HepG2 (cell line): ENCODE results near the gene OGA. TPM values are rescaled to one million over a fixed set of nuclear protein-coding genes. Genes with fewer than 3 reads are reported as not detected.

ENCODE experiments used
- ATF1 ChIP-seq: IDR thresholded peaks from 2 replicates; pipeline ENCODE4 v1.6.1; 2016; ENCODE audit warnings: mild to moderate bottlenecking, control low read depth
- EHMT2 ChIP-seq: fragments of 200-600 bp; sonication (generic); IDR thresholded peaks from 2 replicates; pipeline ENCODE4 v1.7.0; 2017; ENCODE audit warnings: antibody characterized with exemption, low read depth, low read length, borderline replicate concordance
- FOXK1 ChIP-seq: sonication (generic); formaldehyde crosslinking; IDR thresholded peaks from 2 replicates; pipeline ENCODE4 v1.4.0; 2020; ENCODE audit warnings: low read depth, missing genetic modification reagents, borderline replicate concordance
- JDP2 ChIP-seq: sonication (generic); formaldehyde crosslinking; IDR thresholded peaks from 2 replicates; pipeline ENCODE4 v1.8.1; 2022; ENCODE audit warnings: missing genetic modification reagents, borderline replicate concordance
- MAFG ChIP-seq: sonication (generic); formaldehyde crosslinking; IDR thresholded peaks from 2 replicates; pipeline ENCODE4 v1.5.1; 2020; ENCODE audit warnings: mild to moderate bottlenecking, missing genetic modification reagents
- NCOA1 ChIP-seq: sonication (generic); formaldehyde crosslinking; IDR thresholded peaks from 2 replicates; pipeline ENCODE4 v1.9.0; 2021; ENCODE audit warnings: missing genetic modification reagents
- WIZ ChIP-seq: sonication (generic); formaldehyde crosslinking; IDR thresholded peaks from 2 replicates; pipeline ENCODE4 v1.5.1; 2020; ENCODE audit warnings: mild to moderate bottlenecking, missing genetic modification reagents
- ZFP37 ChIP-seq: sonication (generic); formaldehyde crosslinking; IDR thresholded peaks from 2 replicates; pipeline ENCODE4 v1.4.0; 2020; ENCODE audit warnings: missing genetic modification reagents, borderline replicate concordance
- ZNF138 ChIP-seq: sonication (generic); formaldehyde crosslinking; IDR thresholded peaks from 2 replicates; pipeline ENCODE4 v1.5.0; 2020; ENCODE audit warnings: mild to moderate bottlenecking, low read depth, missing genetic modification reagents
- ZNF230 ChIP-seq: sonication (generic); formaldehyde crosslinking; IDR thresholded peaks from 2 replicates; pipeline ENCODE4 v1.4.0; 2020; ENCODE audit warnings: mild to moderate bottlenecking, missing genetic modification reagents
- ZNF235 ChIP-seq: sonication (generic); formaldehyde crosslinking; IDR thresholded peaks from 2 replicates; pipeline ENCODE4 v1.8.1; 2023; ENCODE audit warnings: mild to moderate bottlenecking, missing genetic modification reagents, borderline replicate concordance
- ZNF780A ChIP-seq: sonication (generic); formaldehyde crosslinking; IDR thresholded peaks from 2 replicates; pipeline ENCODE4 v1.8.0; 2022; ENCODE audit warnings: mild to moderate bottlenecking, missing genetic modification reagents, moderate library complexity
- polyA plus RNA-seq, 8 experiments: library from polyadenylated mRNA; depleted of rRNA in 3 of 8; stranded (reverse) in 7 of 8; unstranded in 1 of 8; fragments of >200 nt; fragmentation: Illumina TruSeq in 4 of 8; extraction: Trizol in 4 of 8; gene quantifications; 2 replicates each; pipeline versions ENCODE4 v1.2.1 to v1.2.3, GENCODE V29; 2011 to 2016; ENCODE audit warnings: low read depth in 4 of 8, missing spikeins in 1 of 8, mixed read lengths in 1 of 8; ENCODE audit not compliant: insufficient read depth in 1 of 8
- total RNA-seq, 5 experiments: library from RNA; depleted of rRNA; stranded (reverse); fragments of >200 nt; fragmentation: Illumina TruSeq; extraction: Trizol; gene quantifications; 2 replicates each; pipeline ENCODE4 v1.2.3, GENCODE V29; 2016; ENCODE audit warnings: low read depth in 1 of 5
- TF ChIP-seq, protein P1 (sequence below): IDR thresholded peaks from 2 replicates; pipeline ENCODE4 v1.6.1; 2016; ENCODE audit warnings: mild to moderate bottlenecking, missing biosample characterization, missing genetic modification reagents
- TF ChIP-seq, protein P2 (sequence below): sonication (generic); formaldehyde crosslinking; IDR thresholded peaks from 2 replicates; pipeline ENCODE4 v1.8.0; 2022; ENCODE audit warnings: missing genetic modification reagents, mild to moderate bottlenecking, inconsistent platforms, borderline replicate concordance
- TF ChIP-seq, protein P3 (sequence below): IDR thresholded peaks from 2 replicates; pipeline ENCODE4 v1.6.1; 2016
- TF ChIP-seq, protein P4 (sequence below): sonication (generic); formaldehyde crosslinking; IDR thresholded peaks from 2 replicates; pipeline ENCODE4 v1.5.0; 2020; ENCODE audit warnings: missing genetic modification reagents
- TF ChIP-seq, protein P5 (sequence below): IDR thresholded peaks from 2 replicates; pipeline ENCODE4 v1.6.1; 2012; ENCODE audit warnings: inconsistent platforms
- TF ChIP-seq, protein P6 (sequence below): sonication (generic); formaldehyde crosslinking; IDR thresholded peaks from 2 replicates; pipeline ENCODE4 v1.8.0; 2022; ENCODE audit warnings: mild to moderate bottlenecking, missing genetic modification reagents; ENCODE audit not compliant: insufficient replicate concordance
- TF ChIP-seq, protein P7 (sequence below): sonication (generic); formaldehyde crosslinking; IDR thresholded peaks from 2 replicates; pipeline ENCODE4 v1.8.1; 2023; ENCODE audit warnings: mild to moderate bottlenecking, inconsistent platforms, moderate library complexity, missing genetic modification reagents, borderline replicate concordance

Gene OGA
- total and polyA plus RNA-seq, 2 of the 13 experiments (the other 11 are each of a cell fraction or from before 2014, with no cell fraction given), result 33.2 to 39.8 TPM

- TF ChIP-seq, protein P1, sequence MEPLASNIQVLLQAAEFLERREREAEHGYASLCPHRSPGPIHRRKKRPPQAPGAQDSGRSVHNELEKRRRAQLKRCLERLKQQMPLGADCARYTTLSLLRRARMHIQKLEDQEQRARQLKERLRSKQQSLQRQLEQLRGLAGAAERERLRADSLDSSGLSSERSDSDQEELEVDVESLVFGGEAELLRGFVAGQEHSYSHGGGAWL, result no peak
- TF ChIP-seq JDP2 (CRISPR knock-in tag), result no peak
- TF ChIP-seq EHMT2, result no peak
- TF ChIP-seq ZNF235 (CRISPR knock-in tag), result no peak
- TF ChIP-seq, protein P2, sequence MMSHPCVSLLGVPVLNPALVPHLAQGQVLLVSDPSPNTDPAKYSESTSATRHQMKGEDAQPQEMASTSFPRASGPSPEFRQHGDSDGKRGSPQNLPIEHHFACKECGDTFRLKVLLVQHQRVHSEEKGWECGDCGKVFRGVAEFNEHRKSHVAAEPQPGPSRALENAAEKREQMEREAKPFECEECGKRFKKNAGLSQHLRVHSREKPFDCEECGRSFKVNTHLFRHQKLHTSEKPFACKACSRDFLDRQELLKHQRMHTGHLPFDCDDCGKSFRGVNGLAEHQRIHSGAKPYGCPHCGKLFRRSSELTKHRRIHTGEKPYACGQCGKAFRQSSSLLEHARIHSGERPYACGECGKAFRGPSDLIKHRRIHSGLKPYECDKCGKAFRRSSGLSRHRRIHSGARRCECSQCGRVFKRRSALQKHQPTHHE (CRISPR knock-in tag), result peak; percentile 16; the same call in 1 of the 2 replicates
- TF ChIP-seq FOXK1, result peak; percentile 92
- no peak; the same call in 1 of the 2 replicates for TF ChIP-seq ZNF138 (CRISPR knock-in tag)
- peak; percentile 74; the same call in 1 of the 2 replicates for TF ChIP-seq ZFP37 (CRISPR knock-in tag)
- TF ChIP-seq, protein P3, sequence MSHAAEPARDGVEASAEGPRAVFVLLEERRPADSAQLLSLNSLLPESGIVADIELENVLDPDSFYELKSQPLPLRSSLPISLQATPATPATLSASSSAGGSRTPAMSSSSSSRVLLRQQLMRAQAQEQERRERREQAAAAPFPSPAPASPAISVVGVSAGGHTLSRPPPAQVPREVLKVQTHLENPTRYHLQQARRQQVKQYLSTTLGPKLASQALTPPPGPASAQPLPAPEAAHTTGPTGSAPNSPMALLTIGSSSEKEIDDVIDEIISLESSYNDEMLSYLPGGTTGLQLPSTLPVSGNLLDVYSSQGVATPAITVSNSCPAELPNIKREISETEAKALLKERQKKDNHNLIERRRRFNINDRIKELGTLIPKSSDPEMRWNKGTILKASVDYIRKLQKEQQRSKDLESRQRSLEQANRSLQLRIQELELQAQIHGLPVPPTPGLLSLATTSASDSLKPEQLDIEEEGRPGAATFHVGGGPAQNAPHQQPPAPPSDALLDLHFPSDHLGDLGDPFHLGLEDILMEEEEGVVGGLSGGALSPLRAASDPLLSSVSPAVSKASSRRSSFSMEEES (CRISPR knock-in tag), result no peak; the same call in 1 of the 2 replicates
- TF ChIP-seq, protein P4, sequence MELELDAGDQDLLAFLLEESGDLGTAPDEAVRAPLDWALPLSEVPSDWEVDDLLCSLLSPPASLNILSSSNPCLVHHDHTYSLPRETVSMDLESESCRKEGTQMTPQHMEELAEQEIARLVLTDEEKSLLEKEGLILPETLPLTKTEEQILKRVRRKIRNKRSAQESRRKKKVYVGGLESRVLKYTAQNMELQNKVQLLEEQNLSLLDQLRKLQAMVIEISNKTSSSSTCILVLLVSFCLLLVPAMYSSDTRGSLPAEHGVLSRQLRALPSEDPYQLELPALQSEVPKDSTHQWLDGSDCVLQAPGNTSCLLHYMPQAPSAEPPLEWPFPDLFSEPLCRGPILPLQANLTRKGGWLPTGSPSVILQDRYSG (CRISPR knock-in tag), result no peak; the same call in 1 of the 2 replicates
- TF ChIP-seq, protein P5, sequence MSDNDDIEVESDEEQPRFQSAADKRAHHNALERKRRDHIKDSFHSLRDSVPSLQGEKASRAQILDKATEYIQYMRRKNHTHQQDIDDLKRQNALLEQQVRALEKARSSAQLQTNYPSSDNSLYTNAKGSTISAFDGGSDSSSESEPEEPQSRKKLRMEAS, result peak; percentile 62; the same call in 1 of the 2 replicates
- no peak for TF ChIP-seq ZNF230 (CRISPR knock-in tag)
- no peak for TF ChIP-seq ZNF780A (CRISPR knock-in tag)
- TF ChIP-seq WIZ (CRISPR knock-in tag), result no peak
- TF ChIP-seq, protein P6, sequence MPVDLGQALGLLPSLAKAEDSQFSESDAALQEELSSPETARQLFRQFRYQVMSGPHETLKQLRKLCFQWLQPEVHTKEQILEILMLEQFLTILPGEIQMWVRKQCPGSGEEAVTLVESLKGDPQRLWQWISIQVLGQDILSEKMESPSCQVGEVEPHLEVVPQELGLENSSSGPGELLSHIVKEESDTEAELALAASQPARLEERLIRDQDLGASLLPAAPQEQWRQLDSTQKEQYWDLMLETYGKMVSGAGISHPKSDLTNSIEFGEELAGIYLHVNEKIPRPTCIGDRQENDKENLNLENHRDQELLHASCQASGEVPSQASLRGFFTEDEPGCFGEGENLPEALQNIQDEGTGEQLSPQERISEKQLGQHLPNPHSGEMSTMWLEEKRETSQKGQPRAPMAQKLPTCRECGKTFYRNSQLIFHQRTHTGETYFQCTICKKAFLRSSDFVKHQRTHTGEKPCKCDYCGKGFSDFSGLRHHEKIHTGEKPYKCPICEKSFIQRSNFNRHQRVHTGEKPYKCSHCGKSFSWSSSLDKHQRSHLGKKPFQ (CRISPR knock-in tag), result no peak
- no peak for TF ChIP-seq MAFG
- peak; percentile 56; the same call in 1 of the 2 replicates for TF ChIP-seq ATF1
- TF ChIP-seq NCOA1 (CRISPR knock-in tag), result 0 out of 2 replicates have a peak, but pooled peaks have one; percentile 84
- TF ChIP-seq, protein P7, sequence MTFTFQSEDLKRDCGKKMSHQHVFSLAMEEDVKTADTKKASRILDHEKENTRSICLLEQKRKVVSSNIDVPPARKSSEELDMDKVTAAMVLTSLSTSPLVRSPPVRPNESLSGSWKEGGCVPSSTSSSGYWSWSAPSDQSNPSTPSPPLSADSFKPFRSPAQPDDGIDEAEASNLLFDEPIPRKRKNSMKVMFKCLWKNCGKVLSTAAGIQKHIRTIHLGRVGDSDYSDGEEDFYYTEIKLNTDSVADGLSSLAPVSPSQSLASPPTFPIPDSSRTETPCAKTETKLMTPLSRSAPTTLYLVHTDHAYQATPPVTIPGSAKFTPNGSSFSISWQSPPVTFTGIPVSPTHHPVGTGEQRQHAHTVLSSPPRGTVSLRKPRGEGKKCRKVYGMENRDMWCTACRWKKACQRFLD (CRISPR knock-in tag), result no peak
These were observed at the start of gene OGA (continued) for GRCh38 chr10:101818119-101818871.
